LNCaP clone FGC (cell line): Measurements from ENCODE around the gene FMO4.

ENCODE experiments used
- DNase-seq: peaks from one replicate; pipeline ENCODE4 v3.0.0-alpha.2; 2011; ENCODE audit warnings: low read depth
- H3K4me3 ChIP-seq: 2 replicates; pipeline ENCODE4 v1.5.1; 2011; ENCODE audit warnings: mild to moderate bottlenecking, low read depth, low read length, control low read depth
- TF ChIP-seq, protein P1 (sequence below): IDR thresholded peaks from 2 replicates; pipeline ENCODE4 v1.5.1; 2012; ENCODE audit warnings: mild to moderate bottlenecking; ENCODE audit not compliant: control insufficient read depth, insufficient read depth; ENCODE audit errors: extremely low read depth

The FMO4 gene, protein sequence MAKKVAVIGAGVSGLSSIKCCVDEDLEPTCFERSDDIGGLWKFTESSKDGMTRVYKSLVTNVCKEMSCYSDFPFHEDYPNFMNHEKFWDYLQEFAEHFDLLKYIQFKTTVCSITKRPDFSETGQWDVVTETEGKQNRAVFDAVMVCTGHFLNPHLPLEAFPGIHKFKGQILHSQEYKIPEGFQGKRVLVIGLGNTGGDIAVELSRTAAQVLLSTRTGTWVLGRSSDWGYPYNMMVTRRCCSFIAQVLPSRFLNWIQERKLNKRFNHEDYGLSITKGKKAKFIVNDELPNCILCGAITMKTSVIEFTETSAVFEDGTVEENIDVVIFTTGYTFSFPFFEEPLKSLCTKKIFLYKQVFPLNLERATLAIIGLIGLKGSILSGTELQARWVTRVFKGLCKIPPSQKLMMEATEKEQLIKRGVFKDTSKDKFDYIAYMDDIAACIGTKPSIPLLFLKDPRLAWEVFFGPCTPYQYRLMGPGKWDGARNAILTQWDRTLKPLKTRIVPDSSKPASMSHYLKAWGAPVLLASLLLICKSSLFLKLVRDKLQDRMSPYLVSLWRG

DNA sequence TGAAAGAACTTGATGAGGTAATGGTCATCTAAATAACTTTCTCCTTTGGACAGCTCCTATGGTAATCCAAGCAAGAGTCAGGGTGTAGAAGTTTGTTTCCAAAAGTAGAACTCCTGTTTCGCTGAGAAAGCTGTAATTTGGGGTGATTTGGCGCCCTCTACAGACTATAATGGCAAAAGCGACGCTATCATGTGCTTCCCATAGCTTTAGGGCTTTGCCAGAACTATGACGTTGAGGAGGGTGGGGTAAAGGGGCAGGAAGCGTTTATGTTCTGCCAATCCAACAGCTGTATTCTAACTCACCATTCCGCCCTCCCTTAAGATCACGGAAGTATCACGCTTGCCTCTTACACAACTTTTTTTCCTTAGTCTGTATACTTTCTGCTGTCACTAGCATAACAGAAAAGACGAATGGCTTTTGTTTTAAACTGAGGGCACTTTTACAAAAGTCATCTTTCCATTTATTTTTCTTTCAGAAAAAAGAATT, at the start of gene FMO4:
Gene FMO4, plus strand, starts transcription at position 349 of the 486 bp plus-strand sequence. CDS start 5,643 bp downstream, outside the sequence.
- TF ChIP-seq, protein P1, sequence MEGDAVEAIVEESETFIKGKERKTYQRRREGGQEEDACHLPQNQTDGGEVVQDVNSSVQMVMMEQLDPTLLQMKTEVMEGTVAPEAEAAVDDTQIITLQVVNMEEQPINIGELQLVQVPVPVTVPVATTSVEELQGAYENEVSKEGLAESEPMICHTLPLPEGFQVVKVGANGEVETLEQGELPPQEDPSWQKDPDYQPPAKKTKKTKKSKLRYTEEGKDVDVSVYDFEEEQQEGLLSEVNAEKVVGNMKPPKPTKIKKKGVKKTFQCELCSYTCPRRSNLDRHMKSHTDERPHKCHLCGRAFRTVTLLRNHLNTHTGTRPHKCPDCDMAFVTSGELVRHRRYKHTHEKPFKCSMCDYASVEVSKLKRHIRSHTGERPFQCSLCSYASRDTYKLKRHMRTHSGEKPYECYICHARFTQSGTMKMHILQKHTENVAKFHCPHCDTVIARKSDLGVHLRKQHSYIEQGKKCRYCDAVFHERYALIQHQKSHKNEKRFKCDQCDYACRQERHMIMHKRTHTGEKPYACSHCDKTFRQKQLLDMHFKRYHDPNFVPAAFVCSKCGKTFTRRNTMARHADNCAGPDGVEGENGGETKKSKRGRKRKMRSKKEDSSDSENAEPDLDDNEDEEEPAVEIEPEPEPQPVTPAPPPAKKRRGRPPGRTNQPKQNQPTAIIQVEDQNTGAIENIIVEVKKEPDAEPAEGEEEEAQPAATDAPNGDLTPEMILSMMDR = peak; percentile 87
- peak; percentile 99 for DNase-seq
- peak within 1 kb of the TSS; percentile 27; the same call in 1 of the 2 replicates for H3K4me3 ChIP-seq

- TF ChIP-seq, protein P1 = no peak
- H3K4me3 ChIP-seq = no peak overlapping the region
- no peak for DNase-seq
Observed at GRCh38 chr1:171265686-171266085, 48.3 kb upstream of the FMO4 start.

DNA sequence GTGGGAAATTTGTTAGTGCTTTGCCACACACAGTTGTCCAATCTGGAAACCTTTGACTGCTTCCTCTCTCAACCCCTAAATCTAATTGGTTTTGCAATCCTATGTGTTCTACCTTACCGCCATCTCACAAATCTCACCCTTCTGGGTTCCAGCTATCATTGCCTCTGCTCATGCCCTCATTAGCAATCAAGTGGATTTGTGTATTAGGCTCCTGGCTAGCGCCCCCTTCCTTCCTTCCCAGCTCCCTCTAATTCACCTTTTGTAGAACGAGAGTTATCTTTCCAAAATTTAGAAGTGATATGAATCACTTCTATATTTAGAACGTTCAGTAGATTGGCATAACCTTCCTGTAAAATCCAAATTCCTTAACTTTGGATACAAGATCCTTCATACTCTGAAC, 47.1 kb upstream of the FMO4 start:
- no peak overlapping the region for H3K4me3 ChIP-seq
- DNase-seq = no peak

DNA sequence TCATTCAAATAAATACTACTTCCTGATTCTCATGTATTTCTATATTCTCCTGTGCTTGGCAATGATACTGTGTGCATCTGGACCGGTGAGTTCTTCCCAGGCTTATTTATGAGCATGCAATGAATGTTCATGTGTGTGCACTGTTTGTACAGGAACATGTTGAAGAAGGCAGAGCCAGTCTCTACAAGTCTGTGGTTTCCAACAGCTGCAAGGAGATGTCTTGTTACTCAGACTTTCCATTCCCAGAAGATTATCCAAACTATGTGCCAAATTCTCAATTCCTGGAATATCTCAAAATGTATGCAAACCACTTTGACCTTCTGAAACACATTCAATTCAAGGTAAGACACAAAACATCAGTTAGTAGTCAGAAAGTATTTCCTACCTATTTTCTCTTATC, 46.6 kb upstream of the FMO4 start:
- H3K4me3 ChIP-seq = no peak overlapping the region
- peak; percentile 21 for DNase-seq
- TF ChIP-seq, protein P1 = no peak

More for the DNA sequence above, 47.1 kb upstream of the FMO4 start:
- TF ChIP-seq, protein P1 = no peak

DNA sequence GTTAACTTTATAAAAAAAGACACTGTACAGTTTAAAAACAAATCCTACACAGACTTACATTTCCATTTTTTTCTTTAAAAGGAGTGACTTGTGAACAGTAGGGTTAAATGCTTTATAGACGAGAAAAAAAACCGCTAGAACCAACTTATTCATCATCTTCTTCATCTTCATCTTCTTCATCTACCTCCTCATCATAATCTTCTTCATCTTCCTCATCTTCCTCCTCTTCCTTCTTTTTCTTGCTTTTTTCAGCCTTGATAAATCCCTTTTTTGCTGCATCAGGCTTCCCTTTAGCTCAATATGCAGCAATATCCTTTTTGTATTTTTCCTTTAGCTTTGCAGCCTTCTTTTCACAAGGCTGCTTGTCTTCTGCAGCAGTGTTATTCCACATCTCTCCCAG, 43.2 kb upstream of the FMO4 start:
- TF ChIP-seq, protein P1 = no peak
- no peak for DNase-seq
- H3K4me3 ChIP-seq = no peak overlapping the region

DNA sequence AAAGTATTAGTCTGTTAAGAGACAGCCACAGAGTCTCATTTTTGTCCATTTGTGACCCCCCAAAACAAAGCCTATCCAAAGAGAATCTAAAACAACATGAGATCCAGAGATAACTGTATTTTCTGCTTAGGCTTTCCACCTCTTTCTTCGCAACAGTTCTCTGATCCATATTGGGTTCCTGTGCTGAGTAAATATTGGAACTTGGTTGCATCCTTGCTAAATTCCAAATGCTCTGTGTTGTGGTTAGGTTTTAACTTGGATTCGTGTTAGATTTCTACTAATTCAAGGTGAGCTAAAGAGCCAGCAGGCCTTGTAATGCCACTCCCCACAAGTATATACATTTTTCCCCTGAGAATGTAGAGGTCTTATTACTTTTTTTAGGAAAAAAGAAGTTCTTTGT, 36.4 kb upstream of the FMO4 start:
- H3K4me3 ChIP-seq = no peak overlapping the region
- TF ChIP-seq, protein P1 = no peak
- DNase-seq = no peak
